NCI-H146 treated with DMSO at 0.1 percent for 48 hours (cell line): ENCODE measurements around the gene LMF1.
"Not testable (repeated sequence)": the region's sequence is repeated elsewhere in the genome, so short reads cannot be mapped to it uniquely, and the experiment has no call there.

Experiments used
- DNase-seq: peaks from one replicate; lab custom pipeline; 2025; ENCODE audit not compliant: unreplicated experiment; lab: John Stamatoyannopoulos, UW

LMF1 gene

GRCh38 chr16:951660-952301, 19.0 kb downstream of the LMF1 start:
- DNase-seq: no peak

GRCh38 chr16:950733-951573, 19.8 kb downstream of the LMF1 start:
- not testable (repeated sequence) for DNase-seq

GRCh38 chr16:948767-949166, 22.0 kb downstream of the LMF1 start:
- not testable (repeated sequence) for DNase-seq

- not testable (repeated sequence) for DNase-seq
Observed at GRCh38 chr16:947922-948303, 22.9 kb downstream of the LMF1 start.

GRCh38 chr16:947255-947921, 23.4 kb downstream of the LMF1 start:
- DNase-seq: no peak

- DNase-seq: no peak
Observed at GRCh38 chr16:946048-946395, 24.8 kb downstream of the LMF1 start.

- DNase-seq: no peak
Observed at GRCh38 chr16:945271-946047, 25.3 kb downstream of the LMF1 start.

GRCh38 chr16:943971-944370, 26.8 kb downstream of the LMF1 start:
- no peak for DNase-seq

- DNase-seq: no peak
Observed at GRCh38 chr16:942436-943060, 28.2 kb downstream of the LMF1 start.

- no peak for DNase-seq
Observed at GRCh38 chr16:939941-940340, 30.8 kb downstream of the LMF1 start.

GRCh38 chr16:939311-939710, 31.5 kb downstream of the LMF1 start:
- no peak for DNase-seq

GRCh38 chr16:938752-939151, 32.0 kb downstream of the LMF1 start:
- no peak for DNase-seq

- DNase-seq: no peak
Observed at GRCh38 chr16:938136-938535, 32.6 kb downstream of the LMF1 start.

- DNase-seq: no peak
Observed at GRCh38 chr16:937723-938122, 33.1 kb downstream of the LMF1 start.

GRCh38 chr16:937311-937710, 33.5 kb downstream of the LMF1 start:
- no peak for DNase-seq

GRCh38 chr16:935684-936083, 35.1 kb downstream of the LMF1 start:
- DNase-seq: no peak

GRCh38 chr16:934178-934577, 36.6 kb downstream of the LMF1 start:
- no peak for DNase-seq

GRCh38 chr16:933581-933980, 37.2 kb downstream of the LMF1 start:
- no peak for DNase-seq

- DNase-seq: no peak
Observed at GRCh38 chr16:932831-933330, 37.9 kb downstream of the LMF1 start.

- DNase-seq: no peak
Observed at GRCh38 chr16:931626-932500, 38.9 kb downstream of the LMF1 start.
